NCI-H1048 (cell line): ENCODE measurements around the gene MCM5.
"Not testable (repeated sequence)": the region's sequence is repeated elsewhere in the genome, so short reads cannot be mapped to it uniquely, and the experiment has no call there.

Source experiments
- DNase-seq: peaks from one replicate; lab custom pipeline; 2025; lab: John Stamatoyannopoulos, UW

Gene MCM5

DNA sequence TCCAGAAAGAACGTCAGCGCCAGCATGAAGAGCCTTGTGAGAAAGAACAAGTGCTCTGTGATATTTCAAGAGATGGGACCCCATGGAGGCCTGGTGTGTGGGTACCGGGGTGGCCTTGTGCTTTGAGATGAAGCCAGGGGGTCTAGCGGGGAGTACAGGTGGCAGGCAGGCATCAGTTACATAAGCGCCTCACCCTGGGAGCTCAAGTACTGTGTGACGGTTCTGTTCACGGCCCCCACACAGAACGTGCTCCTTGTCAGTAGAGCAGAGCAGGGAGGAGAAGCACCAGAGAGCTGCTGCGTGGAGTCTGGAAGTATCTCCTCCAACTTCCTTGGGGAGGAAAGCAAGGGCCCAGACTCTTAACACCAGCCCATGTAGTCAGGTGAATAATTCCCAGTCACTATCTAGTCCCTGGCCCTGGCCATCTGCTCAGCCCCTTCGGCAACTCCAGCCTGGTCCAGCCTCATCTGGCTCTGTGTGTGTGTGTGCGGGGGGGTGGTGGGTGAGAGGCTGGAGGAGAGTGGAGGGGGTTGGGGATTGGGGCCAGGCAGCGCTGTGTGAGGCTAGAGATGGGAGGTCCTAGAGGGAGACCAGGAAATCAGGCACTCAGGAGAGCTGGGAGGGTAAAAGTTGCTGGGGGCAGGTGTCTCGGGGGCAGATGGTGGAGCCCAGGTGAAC, 32.4 kb downstream of the MCM5 start:
- DNase-seq: no peak

DNA sequence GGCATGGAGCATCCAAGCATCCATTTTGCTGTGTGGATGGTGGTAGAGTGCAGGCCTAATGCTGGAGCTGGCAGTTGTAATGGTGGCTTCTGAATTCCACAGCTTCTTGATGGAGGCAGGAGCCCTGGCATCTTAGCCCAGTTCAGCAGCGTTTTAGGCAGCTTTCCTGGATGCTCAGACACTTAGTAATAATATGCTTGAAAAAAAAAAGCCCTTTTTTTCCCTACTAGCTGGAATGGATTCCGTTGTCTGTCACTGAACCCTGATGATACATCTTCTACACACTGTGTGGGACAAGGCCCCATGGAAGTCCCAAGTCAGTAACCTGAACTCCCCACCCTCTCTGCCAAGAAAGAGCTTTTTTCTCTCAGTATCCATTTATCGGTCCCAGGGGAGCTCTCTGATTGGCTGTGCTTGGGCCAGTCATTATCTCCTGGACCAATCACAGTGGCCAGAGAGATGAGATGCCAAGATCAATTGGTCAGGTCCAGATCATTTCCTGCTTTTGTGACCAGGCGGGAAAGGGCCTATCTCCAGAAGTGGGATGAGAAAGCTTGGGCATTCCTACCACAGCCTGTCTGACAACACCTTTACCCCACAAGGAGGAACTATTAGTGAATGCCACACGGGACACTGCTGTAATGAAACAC, 34.2 kb downstream of the MCM5 start:
- DNase-seq: no peak

DNA sequence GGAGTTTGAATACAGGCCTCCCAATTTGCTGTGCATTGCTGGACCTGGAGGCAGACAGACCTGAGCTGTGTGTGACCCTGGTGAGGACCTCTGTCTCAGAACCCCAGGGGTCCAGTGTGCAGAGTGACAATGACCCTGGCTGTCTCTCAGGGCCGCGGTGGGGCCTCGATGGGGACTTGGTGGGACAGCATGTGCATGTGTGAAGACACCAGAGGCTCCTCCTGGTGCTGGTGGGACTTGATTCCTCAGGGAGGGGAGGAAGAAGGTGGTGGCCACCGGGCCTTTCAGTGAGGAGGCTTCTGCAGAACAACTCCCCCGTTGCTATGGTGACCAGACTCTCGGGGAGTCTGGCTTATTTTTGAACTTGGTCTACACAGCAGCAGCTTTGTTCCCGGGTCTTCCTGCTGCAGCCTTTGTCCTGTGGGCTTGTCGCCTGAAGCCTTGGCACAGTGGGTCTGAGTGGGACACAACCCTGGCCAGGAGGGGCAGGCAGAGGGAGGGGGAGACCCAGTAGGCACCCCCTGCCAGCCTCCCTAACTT, 35.3 kb downstream of the MCM5 start:
- DNase-seq: no peak

DNA sequence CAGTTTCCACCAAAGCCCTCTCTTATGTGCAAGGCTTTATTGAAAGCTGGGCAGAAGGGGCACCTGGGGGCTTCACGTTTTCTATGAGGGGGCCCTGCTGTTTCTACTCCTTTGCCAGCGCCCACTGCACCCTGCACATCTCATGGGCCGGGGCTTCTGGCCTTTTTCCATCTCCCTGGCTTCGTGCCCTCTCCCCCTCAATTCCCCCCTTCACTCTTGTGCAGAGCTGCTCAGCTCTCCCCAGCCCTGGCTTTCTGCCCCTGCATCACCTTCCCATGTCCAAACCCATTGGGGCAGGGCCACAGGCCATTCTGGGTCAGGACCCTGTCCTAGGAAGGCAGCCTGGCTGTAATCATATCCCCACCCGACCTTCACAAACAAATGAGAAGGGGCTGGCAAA, 36.5 kb downstream of the MCM5 start:
- no peak for DNase-seq

DNA sequence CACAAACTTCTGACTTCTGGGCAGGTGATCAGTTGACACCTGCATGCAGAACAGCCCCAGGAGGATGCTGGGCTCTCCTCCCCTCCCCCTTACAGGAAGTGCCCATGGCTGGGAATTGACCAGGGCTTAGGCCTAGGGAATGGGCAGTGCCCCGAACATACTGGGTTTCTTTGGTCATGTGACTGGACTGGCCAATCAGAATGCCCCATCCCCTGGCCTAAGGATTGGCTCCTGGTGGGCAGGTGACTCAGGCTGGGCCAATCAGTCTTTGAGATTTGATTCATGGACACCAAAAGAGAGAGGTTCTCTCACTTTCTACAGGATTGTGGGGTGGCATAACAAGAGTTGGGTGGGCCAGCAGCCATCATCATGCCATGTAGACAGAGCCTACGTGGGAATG, 37.1 kb downstream of the MCM5 start:
- DNase-seq: no peak

DNA sequence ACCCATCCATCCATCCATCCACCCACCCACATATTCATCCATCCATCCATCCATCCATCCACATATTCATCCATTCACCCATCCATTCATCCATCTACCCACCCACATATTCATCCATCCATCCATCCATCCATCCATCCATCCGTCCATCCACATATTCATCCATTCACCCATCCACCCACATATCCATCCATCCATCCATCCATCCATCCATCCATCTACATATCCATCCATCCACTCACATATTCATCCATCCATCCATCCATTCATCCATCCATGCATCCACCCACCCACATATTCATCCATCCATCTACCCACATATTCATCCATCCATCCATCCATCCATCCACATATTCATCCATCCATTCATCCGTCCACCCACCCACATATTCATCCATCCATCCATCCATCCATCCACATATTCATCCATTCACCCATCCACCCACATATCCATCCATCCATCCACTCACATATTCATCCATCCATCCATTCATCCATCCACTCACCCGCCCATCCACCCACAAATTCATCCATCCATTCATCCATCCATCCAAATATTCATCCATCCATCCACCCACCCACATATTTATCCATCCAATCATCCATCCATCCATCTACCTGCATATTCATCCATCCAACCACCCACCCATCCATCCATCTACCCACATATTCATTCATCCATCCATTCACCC, 38.9 kb downstream of the MCM5 start:
- not testable (repeated sequence) for DNase-seq

DNA sequence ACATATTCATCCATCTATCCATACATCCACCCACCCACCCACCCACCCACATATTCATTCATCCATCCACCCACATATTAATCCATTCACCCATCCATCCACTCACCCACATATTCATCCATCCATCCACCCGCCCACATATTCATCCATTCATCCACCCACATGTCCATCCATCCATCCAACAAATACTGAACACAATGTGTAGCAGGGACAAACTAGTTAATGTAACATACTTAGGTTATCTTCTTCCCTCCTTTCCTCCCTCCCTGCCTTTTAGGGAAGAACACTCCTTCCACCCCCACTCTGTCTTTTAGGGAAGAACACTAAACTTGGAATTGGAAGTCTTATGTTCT, 39.4 kb downstream of the MCM5 start:
- no peak for DNase-seq

DNA sequence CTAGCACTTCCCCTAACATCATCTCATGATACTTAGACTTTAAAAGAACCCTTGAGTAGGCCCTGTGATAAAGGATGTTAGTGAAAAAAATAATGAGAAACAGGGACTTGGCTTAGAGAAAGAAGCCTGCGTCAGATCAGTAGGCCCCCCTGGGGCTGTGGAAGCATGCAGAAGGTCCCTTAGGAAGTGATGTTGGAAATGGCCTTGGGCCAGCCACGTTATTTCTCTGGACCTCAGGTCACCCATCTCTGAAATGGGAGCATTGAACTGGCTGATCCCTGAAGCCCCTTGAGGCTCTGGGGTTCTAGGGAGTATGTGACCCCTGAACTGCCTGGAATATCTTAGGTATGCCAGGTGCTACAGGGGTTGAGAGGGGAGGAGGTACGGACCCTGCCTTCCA, 40.2 kb downstream of the MCM5 start:
- DNase-seq: no peak

DNA sequence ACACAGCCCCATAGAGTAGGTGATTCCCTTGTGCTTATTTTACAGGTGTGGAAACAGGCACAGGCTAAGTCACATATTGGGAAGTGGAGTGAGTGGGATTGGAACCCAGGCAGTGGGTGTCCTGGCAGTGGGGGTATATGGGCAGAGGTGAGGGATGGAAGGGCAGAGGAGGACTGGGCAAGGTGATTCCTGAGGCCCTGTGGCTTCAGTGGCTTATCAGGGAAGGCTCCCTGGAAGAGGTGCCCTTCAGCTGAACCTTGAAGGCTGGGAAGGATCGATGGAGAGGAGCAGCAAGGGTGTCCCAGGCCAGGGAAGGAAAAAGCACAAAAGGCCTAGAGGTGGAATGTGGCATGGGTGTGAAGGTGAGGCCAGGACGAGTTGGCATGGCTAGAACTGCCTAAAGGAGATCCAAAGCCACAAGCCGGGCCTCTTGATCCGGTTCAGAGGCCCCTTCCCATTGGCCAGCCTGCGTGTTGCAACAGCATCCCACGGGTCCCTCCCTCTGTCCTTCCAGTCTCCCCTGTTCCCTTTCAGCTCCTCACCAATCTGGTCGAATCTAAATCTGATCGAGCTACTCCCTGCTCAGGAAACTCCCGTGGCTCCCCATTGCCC, 41.7 kb downstream of the MCM5 start:
- no peak for DNase-seq

DNA sequence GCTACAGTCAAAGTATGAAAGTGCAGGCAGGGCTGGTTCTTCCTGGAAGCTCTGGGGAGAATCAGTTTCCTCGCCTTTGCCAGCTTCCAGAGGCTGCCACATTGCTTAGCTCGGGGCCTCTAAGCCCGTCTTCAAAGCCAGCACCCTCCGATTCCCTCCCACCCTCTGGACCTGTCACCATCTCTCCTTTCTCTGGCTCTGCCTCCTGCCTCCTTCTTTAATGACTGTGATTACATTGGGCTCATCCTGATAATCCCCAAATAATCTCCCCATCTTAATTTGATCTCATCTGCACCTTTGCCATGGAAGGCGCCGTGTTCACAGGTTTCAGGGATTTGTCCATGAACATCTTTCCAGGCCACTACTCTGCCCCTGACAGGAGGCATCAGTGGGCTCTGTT, 42.5 kb downstream of the MCM5 start:
- DNase-seq: no peak

DNA sequence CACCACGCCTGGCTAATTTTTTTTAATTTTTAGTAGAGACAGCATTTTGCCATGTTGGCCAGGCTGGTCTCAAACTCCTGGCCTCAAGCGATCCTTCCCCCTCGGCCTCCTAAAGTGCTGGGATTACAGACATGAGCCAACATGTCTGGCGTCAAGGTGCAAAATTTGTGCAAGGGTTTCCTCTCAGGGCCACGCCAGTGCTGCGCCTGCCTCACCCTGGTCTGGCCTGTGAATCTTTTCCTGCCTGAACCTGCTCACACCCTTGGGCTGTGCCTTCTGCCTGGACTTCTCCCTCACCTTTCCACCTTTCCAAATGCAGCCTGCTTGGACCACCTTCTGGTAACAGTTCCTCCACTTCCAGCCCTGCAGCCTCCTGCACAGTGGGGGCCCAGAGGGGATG, 43.4 kb downstream of the MCM5 start:
- DNase-seq: no peak

DNA sequence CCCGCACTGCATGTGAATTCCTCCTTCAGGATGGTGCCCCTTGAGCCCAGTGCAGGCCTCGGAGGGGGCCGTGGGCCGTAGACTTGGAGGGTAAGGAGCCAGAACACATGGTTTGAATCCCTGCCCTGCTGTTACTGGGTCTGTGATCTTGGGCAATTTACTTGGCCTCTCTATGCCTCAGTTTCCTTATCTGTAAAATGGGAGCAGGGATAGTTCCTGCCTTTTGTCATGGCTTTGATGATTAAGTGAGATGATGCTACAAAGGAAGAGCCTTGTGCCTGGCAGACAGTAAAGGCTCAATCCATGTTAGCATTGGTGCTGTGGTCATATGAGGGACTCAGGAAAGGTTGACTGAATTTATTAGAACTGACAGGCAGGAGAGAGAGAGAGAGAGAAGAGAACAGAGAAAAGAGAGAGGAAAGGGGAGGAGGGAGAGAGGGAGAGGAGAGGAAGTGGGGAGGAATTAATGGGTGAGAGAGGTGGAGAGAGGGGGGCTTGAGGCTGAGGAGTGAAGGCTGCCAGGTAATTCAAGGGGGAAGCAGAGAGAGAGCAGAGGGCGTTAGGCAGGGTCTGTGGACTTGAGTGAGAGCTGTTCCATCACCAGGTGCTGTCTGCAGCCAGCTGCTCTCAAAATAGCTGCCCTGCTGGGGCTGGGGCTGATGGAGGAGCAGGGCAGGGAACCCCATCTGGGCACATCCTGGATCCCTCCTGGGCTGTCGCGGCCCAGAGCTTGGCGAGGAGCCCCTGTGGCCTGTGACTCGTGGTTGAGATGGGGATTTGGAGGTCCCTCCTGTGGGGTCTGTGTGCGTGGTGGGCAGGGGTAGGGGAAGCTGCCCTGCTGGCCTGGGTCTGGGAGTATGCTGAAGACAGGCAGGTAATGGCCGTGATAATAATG, 44.1 kb downstream of the MCM5 start:
- no peak for DNase-seq

DNA sequence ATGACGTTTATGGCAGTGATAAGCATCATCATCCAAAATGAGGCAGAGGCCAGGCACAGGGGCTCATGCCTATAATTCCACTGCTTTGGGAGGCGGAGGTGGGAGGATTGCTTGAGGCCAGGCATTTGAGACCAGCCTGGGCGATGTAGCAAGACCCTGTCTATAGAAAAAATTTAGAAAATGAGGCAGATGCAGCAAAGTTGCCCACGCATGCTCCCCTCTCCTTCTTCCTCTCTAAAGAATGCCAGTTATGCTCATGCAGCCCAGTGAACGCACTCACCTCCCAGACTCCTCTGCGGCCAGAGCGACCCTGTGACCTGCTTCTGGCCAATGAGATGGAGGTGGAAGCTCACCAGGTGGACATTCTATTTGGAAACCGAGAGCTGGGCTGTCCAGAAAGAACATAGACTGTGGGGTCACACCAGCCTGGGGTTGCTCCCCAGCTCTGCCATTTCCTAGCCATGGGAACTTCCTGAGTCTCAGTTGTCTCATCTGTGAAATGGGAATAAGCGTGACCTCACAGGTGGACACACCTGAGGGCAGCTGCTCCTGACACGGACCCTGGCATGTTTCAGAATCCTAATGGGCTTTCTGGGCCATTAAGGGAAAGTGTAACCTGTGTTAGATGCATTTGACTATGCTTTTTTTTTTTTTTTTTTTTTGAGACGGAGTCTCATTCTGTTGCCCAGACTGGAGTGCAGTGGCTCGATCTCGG, 44.9 kb downstream of the MCM5 start:
- DNase-seq: no peak

DNA sequence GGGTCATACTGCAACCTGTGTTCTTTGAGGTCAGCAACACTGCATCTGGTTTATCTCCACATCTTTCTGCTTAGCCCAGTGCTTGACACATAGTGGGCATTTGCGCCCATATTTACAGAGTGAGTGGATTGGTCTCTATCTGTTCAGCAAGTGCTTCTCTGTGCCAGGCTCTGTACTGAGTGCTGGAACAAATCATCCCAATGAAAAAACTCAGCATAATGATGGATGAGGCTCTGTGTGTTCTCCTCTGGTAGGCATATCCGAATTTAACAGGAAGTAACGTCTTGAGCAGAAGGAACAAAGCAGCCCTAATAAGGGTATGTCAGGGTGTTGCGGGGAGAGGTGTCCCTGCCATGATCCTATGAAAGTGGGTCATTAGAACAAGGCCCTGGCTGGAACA, 46.0 kb downstream of the MCM5 start:
- DNase-seq: no peak

DNA sequence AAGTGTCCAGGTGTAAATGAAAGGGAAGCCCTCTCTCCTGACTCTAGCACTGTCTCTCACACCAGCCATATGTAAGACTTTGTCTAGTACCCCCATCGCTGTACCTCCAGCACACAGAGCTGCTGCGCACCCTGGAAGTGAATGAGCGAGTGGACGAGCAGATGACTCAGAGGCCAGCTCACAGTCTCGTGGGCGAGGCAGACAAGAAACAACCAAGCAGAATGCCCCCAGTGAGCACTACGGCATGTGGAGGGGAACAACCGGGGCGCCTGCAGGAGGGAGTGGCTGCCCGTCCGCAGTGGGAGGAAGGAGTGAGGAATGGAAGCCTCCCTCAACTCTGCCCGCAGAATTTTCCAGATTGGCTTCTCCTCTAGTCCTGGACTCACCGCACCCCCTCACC, 46.4 kb downstream of the MCM5 start:
- DNase-seq: no peak

DNA sequence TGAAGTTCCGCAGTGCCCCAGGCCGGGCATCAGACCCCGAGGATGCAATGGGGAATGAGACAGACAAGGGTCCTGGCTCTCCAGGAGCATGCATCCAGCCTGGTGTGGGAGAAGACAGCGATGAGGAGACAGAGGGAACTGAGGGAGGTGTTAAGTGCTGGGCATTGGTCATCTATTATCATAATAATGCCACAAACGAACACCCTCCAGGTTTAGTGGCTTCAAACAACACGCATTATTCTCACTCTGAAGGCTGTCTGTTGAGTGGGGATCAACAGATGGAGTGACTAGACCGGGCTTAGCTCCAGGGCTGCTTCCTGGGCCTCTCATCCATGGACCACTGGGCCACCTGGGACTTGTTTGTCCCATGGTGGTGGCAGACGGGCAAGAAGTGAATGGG, 48.6 kb downstream of the MCM5 start:
- no peak for DNase-seq

DNA sequence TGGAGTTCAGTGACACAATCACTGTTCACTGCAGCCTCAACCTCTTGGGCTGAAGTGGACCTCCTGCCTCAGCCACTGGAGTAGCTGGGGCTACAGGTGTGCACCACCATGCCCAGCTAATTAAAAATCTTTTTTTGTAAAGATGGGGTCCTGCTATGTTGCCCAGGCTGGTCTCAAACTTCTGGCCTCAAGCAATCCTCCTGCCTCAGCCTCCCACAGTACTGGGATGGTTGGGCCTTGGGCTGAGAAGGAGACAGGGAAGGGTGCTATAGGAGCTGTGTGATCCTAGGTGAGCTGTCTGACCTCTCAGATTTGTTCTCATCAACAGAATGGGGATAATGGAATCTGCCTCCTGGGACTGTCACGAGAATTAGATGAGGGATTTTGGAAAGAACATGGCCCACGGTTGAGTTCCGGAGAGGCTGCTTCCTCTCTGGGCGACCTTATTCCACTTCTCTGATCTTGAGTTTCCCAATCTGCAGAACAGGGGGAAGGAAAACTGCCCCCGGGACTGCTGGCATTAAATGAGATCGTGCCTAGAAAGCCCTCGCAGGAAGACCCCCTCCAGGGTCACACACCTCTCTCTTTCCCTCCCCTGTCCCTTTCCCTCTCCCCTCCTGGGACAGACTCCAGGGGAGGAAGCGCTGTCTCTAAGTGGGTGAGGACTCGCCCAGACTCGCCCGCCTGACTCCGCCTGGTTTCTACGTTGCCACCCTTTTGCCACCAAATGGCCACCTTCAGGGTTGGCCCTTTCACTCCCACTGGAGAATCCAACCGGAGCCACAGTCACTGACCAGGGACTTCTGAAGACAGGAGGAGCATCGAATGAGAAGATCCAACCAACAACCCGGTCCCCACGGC, 50.1 kb downstream of the MCM5 start:
- DNase-seq: no peak

DNA sequence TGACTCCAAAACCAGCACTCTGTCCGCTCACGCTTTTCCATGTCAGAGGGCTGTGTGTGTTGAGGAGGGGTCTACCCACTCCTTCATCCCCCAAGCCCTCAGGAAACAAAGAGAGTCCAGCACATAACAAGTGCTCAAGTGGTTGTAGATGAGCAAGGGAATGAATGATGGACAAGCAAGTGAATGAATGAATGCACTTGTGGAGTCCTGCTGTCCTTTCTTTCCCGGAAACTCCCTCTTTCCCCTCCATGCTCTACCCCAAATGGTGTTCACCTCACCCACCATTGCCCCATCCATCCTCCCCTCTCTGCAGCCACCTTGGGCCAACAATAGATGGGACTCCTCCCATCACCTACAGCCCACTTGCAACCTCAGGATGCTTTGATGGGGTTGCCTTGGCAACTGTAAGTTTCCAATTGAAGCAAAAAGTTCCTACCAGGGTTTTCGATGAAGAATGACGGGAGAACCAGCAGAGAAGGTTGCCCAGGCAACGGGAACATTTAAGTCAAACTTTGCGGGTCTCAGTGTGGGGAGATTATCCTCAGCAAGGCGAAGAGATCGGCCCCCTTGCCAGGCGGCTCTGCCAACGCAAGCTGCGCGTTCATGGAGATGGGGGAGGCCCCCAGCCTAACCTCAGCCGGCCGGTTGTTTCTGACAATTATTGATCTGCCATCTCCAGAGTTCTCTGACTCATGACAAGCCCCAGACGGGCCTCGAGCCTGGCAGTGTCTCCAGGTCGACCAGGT, 51.1 kb downstream of the MCM5 start:
- no peak for DNase-seq

DNA sequence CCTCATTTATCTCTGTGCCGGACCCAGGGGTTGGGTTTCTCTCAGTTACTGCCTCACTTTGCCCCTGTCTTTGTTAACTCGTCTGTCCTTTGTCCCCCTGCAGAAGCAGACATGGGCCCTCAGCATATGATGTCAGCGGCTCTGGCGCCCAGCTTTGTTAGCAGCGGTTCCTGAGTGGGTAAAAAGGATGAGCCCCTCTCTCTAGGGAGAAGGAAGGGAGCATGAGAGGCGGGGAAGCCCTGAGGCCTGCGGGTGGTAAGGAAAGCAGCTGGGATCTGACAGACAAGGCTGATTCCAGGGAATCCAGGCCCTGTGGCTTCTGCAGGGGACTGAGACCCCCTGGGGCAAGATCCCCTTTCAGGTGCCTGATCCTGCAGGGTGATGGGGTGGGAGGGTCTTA, 51.7 kb downstream of the MCM5 start:
- DNase-seq: no peak
